OCI-LY3 (cell line): ENCODE measurements around the gene FHOD3.

Experiments
- H2AFZ ChIP-seq: fragments of 200-600, 300-600 bp; shearing (Covaris generic); 2 replicates; pipeline ENCODE4 v1.6.0; 2014; ENCODE audit warnings: antibody characterized with exemption, low read depth, low read length
- H3K27ac ChIP-seq: fragments of 200-600, 300-600 bp; sonication (generic); 2 replicates; pipeline ENCODE4 v1.5.1; 2014; ENCODE audit warnings: mild to moderate bottlenecking, low read length, moderate library complexity, mixed read lengths
- H3K27me3 ChIP-seq: fragments of 200-600, 300-600 bp; sonication (generic); 2 replicates; pipeline ENCODE4 v1.6.1; 2014; ENCODE audit warnings: low read depth, low read length, mixed read lengths
- H3K36me3 ChIP-seq: fragments of 200-600, 300-600 bp; sonication (generic); replicated peaks from 2 replicates; pipeline ENCODE3; 2014; ENCODE audit warnings: low read depth, low read length, mixed read lengths
- H3K4me1 ChIP-seq: fragments of 300-600, 200-600 bp; sonication (generic); 2 replicates; pipeline ENCODE4 v1.6.1; 2014; ENCODE audit warnings: low read length, mixed read lengths
- H3K4me2 ChIP-seq: fragments of 200-600, 300-600 bp; sonication (generic); 2 replicates; pipeline ENCODE4 v1.6.1; 2014; ENCODE audit warnings: low read length, mixed read lengths
- H3K4me3 ChIP-seq: fragments of 300-600, 200-600 bp; sonication (generic); 2 replicates; pipeline ENCODE4 v1.5.1; 2014; ENCODE audit warnings: antibody characterized with exemption, mild to moderate bottlenecking, low read length, moderate library complexity
- H3K79me2 ChIP-seq: fragments of 300-600, 200-600 bp; shearing (Covaris generic); 2 replicates; pipeline ENCODE4 v1.6.1; 2014; ENCODE audit warnings: mild to moderate bottlenecking, low read length, mixed read lengths
- H3K9ac ChIP-seq: fragments of 300-600, 200-600 bp; shearing (Covaris generic); 2 replicates; pipeline ENCODE4 v1.6.0; 2014; ENCODE audit warnings: mild to moderate bottlenecking, low read length, moderate library complexity
- H3K9me3 ChIP-seq: fragments of 200-600, 300-600 bp; shearing (Covaris generic); 2 replicates; pipeline ENCODE4 v1.6.1; 2014; ENCODE audit warnings: low read length, mixed read lengths; ENCODE audit not compliant: insufficient read depth
- H4K20me1 ChIP-seq: fragments of 200-600, 300-600 bp; sonication (generic); 2 replicates; pipeline ENCODE4 v1.6.1; 2016; ENCODE audit warnings: low read length, mixed read lengths; ENCODE audit not compliant: insufficient read depth
- CTCF ChIP-seq: fragments of 200-600, 300-600 bp; sonication (generic); IDR thresholded peaks from 2 replicates; pipeline ENCODE4 v1.5.1; 2014; ENCODE audit warnings: antibody characterized with exemption, low read length, low read depth
- EZH2phosphoT487 ChIP-seq: fragments of 200-600 bp; shearing (Covaris generic); IDR thresholded peaks from 2 replicates; pipeline ENCODE4 v1.6.1; 2018; ENCODE audit warnings: antibody characterized with exemption, mixed run types, low read depth

Gene FHOD3

GRCh38 chr18:36775396-36775795, 477.9 kb downstream of the FHOD3 start:
- H3K4me2 ChIP-seq = no peak overlapping the region
- H2AFZ ChIP-seq = no peak overlapping the region
- H3K36me3 ChIP-seq = no peaks in the 10 kb centered on the region
- no peaks in the 10 kb centered on the region for H3K79me2 ChIP-seq
- no peak overlapping the region for H3K4me3 ChIP-seq
- no peak overlapping the region for H3K27ac ChIP-seq
- no peaks in the 10 kb centered on the region for H3K27me3 ChIP-seq
- no peaks in the 10 kb centered on the region for H3K4me1 ChIP-seq
- no peaks in the 10 kb centered on the region for H4K20me1 ChIP-seq
- no peak overlapping the region for H3K9ac ChIP-seq
- TF ChIP-seq CTCF (no peak), EZH2phosphoT487 (no peak)
- no peaks in the 10 kb centered on the region for H3K9me3 ChIP-seq

GRCh38 chr18:36776650-36777049, 479.1 kb downstream of the FHOD3 start:
- Histone ChIP-seq H3K9ac (no peak overlapping the region), H3K27ac (no peak overlapping the region), H2AFZ (no peak overlapping the region), H3K4me3 (no peak overlapping the region), H4K20me1 (no peaks in the 10 kb centered on the region), H3K4me2 (no peak overlapping the region), H3K4me1 (no peaks in the 10 kb centered on the region), H3K27me3 (no peaks in the 10 kb centered on the region), H3K36me3 (no peaks in the 10 kb centered on the region), H3K79me2 (no peaks in the 10 kb centered on the region), H3K9me3 (no peaks in the 10 kb centered on the region)
- TF ChIP-seq EZH2phosphoT487 = no peak
- TF ChIP-seq CTCF = no peak

- H3K4me3 ChIP-seq = no peak overlapping the region
- H3K27me3 ChIP-seq = no peaks in the 10 kb centered on the region
- H3K79me2 ChIP-seq = no peaks in the 10 kb centered on the region
- no peak for TF ChIP-seq EZH2phosphoT487
- TF ChIP-seq CTCF = no peak
- no peak overlapping the region for H3K9ac ChIP-seq
- no peaks in the 10 kb centered on the region for H3K9me3 ChIP-seq
- H2AFZ ChIP-seq = no peak overlapping the region
- H3K27ac ChIP-seq = no peak overlapping the region
- H4K20me1 ChIP-seq = no peaks in the 10 kb centered on the region
- no peaks in the 10 kb centered on the region for H3K36me3 ChIP-seq
- no peaks in the 10 kb centered on the region for H3K4me1 ChIP-seq
- no peak overlapping the region for H3K4me2 ChIP-seq
Observed at GRCh38 chr18:36777566-36777965, 480.1 kb downstream of the FHOD3 start.

GRCh38 chr18:36780748-36781147, 483.2 kb downstream of the FHOD3 start:
- no peaks in the 10 kb centered on the region for H4K20me1 ChIP-seq
- H3K27ac ChIP-seq = no peak overlapping the region
- H3K27me3 ChIP-seq = no peaks in the 10 kb centered on the region
- TF ChIP-seq EZH2phosphoT487 (no peak), CTCF (no peak)
- H3K9ac ChIP-seq = no peak overlapping the region
- no peak overlapping the region for H3K4me2 ChIP-seq
- no peaks in the 10 kb centered on the region for H3K36me3 ChIP-seq
- no peaks in the 10 kb centered on the region for H3K9me3 ChIP-seq
- H3K79me2 ChIP-seq = no peaks in the 10 kb centered on the region
- H3K4me3 ChIP-seq = no peak overlapping the region
- H3K4me1 ChIP-seq = no peaks in the 10 kb centered on the region
- no peak overlapping the region for H2AFZ ChIP-seq
